GM12878 (cell line): ENCODE results near the gene MYH7B. TPM values are rescaled to one million over a fixed set of nuclear protein-coding genes. Genes with fewer than 3 reads are reported as not detected.

Experiments
- ATAC-seq: fragments of 200-7000 bp; cut with Tn5 transposase; 3 replicates; pipeline ENCODE4 v1.9.1; 2020; ENCODE audit warnings: mild to moderate bottlenecking, moderate library complexity
- BruUV-seq: library from RNA; stranded (reverse); fragments of 400-500 nt; replicated peaks from 2 replicates; lab custom pipeline; 2021; lab: Mats Ljungman, UMichigan
- CTCF ChIA-PET: fragments of 300-600 bp; sonication (Branson Sonifier 250); formaldehyde crosslinking; extraction: SDS; loops from one replicate; lab custom pipeline; 2021; ENCODE audit warnings: inconsistent platforms; lab: Yijun Ruan, JAX
- POLR2A ChIA-PET: fragments of 350-600 bp; formaldehyde crosslinking; extraction: SDS; loops from one replicate; lab custom pipeline; 2021; ENCODE audit warnings: inconsistent platforms; lab: Charles Lee
- RAD21 ChIA-PET: fragments of 300-600 bp; sonication (Branson Sonifier 250); formaldehyde crosslinking; loops from one replicate; lab custom pipeline; 2023; ENCODE audit warnings: antibody characterized with exemption; ENCODE audit not compliant: unreplicated experiment; lab: Charles Lee
- SMC1A ChIA-PET: fragments of 300-600 bp; sonication (Branson Sonifier 250); formaldehyde crosslinking; loops from one replicate; lab custom pipeline; 2023; ENCODE audit not compliant: unreplicated experiment, uncharacterized antibody; lab: Charles Lee
- DNase-seq: peaks from one replicate; pipeline ENCODE4 v3.0.0-alpha.2; 2011; ENCODE audit warnings: low read depth, low spot score
- FAIRE-seq: peaks from 3 replicates; lab custom pipeline; 2011; peaks lifted over from hg19 to GRCh38; lab: Jason Lieb, UNC
- H2AFZ ChIP-seq: 2 replicates; pipeline ENCODE4 v1.6.0; 2011; ENCODE audit warnings: low read depth, low read length, control low read depth; ENCODE audit not compliant: control insufficient read depth
- H3K27ac ChIP-seq: 2 replicates; pipeline ENCODE4 v1.5.1; 2011; ENCODE audit warnings: control low read depth; ENCODE audit not compliant: control insufficient read depth, insufficient read depth
- H3K27me3 ChIP-seq, 2 experiments: replicated peaks in 1 of 2; 2 replicates each; pipeline versions ENCODE4 v1.6.0 to v1.6.1; 2011; ENCODE audit warnings: low read length in 1 of 2; ENCODE audit not compliant: control insufficient read depth in 2 of 2, insufficient read depth in 2 of 2
- H3K36me3 ChIP-seq, 2 experiments: 2 replicates each; pipeline ENCODE4 v1.5.1; 2011; ENCODE audit warnings: low read length in 1 of 2; ENCODE audit not compliant: control insufficient read depth in 2 of 2, insufficient read depth in 2 of 2
- H3K4me1 ChIP-seq: 2 replicates; pipeline ENCODE4 v1.6.1; 2011; ENCODE audit warnings: mild to moderate bottlenecking, low read length, moderate library complexity, mixed read lengths; ENCODE audit not compliant: control insufficient read depth, insufficient read depth
- H3K4me2 ChIP-seq: 2 replicates; pipeline ENCODE4 v1.6.0; 2011; ENCODE audit warnings: control low read depth; ENCODE audit not compliant: control insufficient read depth, insufficient read depth
- H3K4me3 ChIP-seq: fragments of 200-600 bp; sonication (generic); 2 replicates; pipeline ENCODE4 v1.5.1; 2016
- H3K79me2 ChIP-seq: 2 replicates; pipeline ENCODE4 v1.6.0; 2011; ENCODE audit warnings: low read length; ENCODE audit not compliant: control insufficient read depth, insufficient read depth
- H3K9ac ChIP-seq: 2 replicates; pipeline ENCODE4 v1.8.0; 2011; ENCODE audit warnings: low read length, control low read depth, mixed read lengths; ENCODE audit not compliant: control insufficient read depth, insufficient read depth
- H3K9me3 ChIP-seq: replicated peaks from 3 replicates; pipeline ENCODE4 v1.5.1; 2011; ENCODE audit warnings: mild to moderate bottlenecking, low read length; ENCODE audit not compliant: control insufficient read depth, insufficient read depth
- H4K20me1 ChIP-seq: 2 replicates; pipeline ENCODE4 v1.6.0; 2011; ENCODE audit not compliant: control insufficient read depth, insufficient read depth
- CTCF ChIP-seq, 3 experiments: IDR thresholded peaks in 2 of 3; conservative IDR thresholded peaks in 1 of 3; 2 replicates each; pipeline ENCODE4 v1.5.1; 2011; ENCODE audit warnings: low read depth in 3 of 3, low read length in 3 of 3, mild to moderate bottlenecking in 3 of 3, control low read depth in 2 of 3, moderate library complexity in 2 of 3, inconsistent platforms in 1 of 3, mixed read lengths in 1 of 3; ENCODE audit not compliant: control insufficient read depth in 2 of 3, insufficient read depth in 1 of 3; ENCODE audit errors: extremely low read depth in 1 of 3
- DPF2 ChIP-seq: fragments of 450-650 bp; IDR thresholded peaks from 2 replicates; pipeline ENCODE4 v1.6.1; 2017; ENCODE audit warnings: mild to moderate bottlenecking
- GABPA ChIP-seq: IDR thresholded peaks from 2 replicates; pipeline ENCODE4 v1.6.1; 2014; ENCODE audit warnings: antibody characterized with exemption, low read depth, mild to moderate bottlenecking, inconsistent platforms
- HDAC6 ChIP-seq: fragments of 200-600 bp; sonication (generic); IDR thresholded peaks from one replicate; pipeline ENCODE4 v1.8.0; 2017; ENCODE audit warnings: antibody characterized with exemption; ENCODE audit not compliant: unreplicated experiment
- HDGF ChIP-seq: fragments of 450-650 bp; IDR thresholded peaks from 2 replicates; pipeline ENCODE4 v1.6.1; 2016; ENCODE audit warnings: antibody characterized with exemption
- MTA3 ChIP-seq: IDR thresholded peaks from 2 replicates; pipeline ENCODE4 v1.6.1; 2012; ENCODE audit warnings: low read length, inconsistent platforms, borderline replicate concordance
- MYC ChIP-seq: IDR thresholded peaks from 2 replicates; pipeline ENCODE4 v1.6.1; 2011; ENCODE audit warnings: mild to moderate bottlenecking, low read length, moderate library complexity, inconsistent platforms; ENCODE audit not compliant: insufficient read depth, insufficient replicate concordance, insufficient read length, severe bottlenecking
- NBN ChIP-seq: fragments of 450-650 bp; IDR thresholded peaks from 2 replicates; pipeline ENCODE4 v1.6.1; 2016
- POLR2AphosphoS2 ChIP-seq: IDR thresholded peaks from 2 replicates; pipeline ENCODE4 v1.6.1; 2011; ENCODE audit warnings: low read depth, mild to moderate bottlenecking, low read length, improper control_type of control experiment, moderate library complexity
- TARDBP ChIP-seq: IDR thresholded peaks from 2 replicates; pipeline ENCODE4 v1.6.1; 2016; ENCODE audit warnings: borderline replicate concordance
- TBL1XR1 ChIP-seq: IDR thresholded peaks from 2 replicates; pipeline ENCODE4 v1.6.1; 2012; ENCODE audit warnings: low read depth, low read length, improper control_type of control experiment
- YBX1 ChIP-seq: fragments of 450-650 bp; IDR thresholded peaks from 2 replicates; pipeline ENCODE4 v1.6.1; 2016; ENCODE audit warnings: antibody characterized with exemption
- WGBS: methylation state at CpG from one replicate; pipeline ENCODE4 v1.1.6; 2016; ENCODE audit warnings: low lambda C conversion rate; ENCODE audit not compliant: insufficient replicate concordance, insufficient coverage; ENCODE audit errors: missing lambda C conversion rate; 5-methylcytosine and 5-hydroxymethylcytosine counted together
- in situ Hi-C: fragments of 300-500 bp; cut with MboI; formaldehyde crosslinking; loops from 9 replicates; pipeline ENCODE4 v1.14.3; 2018; ENCODE audit warnings: mixed read lengths
- intact Hi-C: fragments of 100-400 bp; cut with micrococcal nuclease; formaldehyde crosslinking; loops from one replicate; pipeline ENCODE4 v1.14.2; 2022; ENCODE audit not compliant: unreplicated experiment
- polyA plus RNA-seq, 11 experiments: library from polyadenylated mRNA; depleted of rRNA in 4 of 11; unstranded in 6 of 11; stranded (reverse) in 5 of 11; fragments of >200 nt; fragmentation: Nextera tagmentation in 4 of 11; fragmentation: Illumina TruSeq in 1 of 11; extraction: Ambion mirVana in 4 of 11; extraction: Trizol in 1 of 11; gene quantifications; 1 replicate in 1 of 11; 2 replicates in 10 of 11; pipeline versions ENCODE4 v1.2.1 to v1.2.3, GENCODE V29; 2011 to 2016; ENCODE audit warnings: inconsistent platforms in 2 of 11, missing spikeins in 2 of 11, low read depth in 1 of 11
- total RNA-seq, 4 experiments: library from RNA; depleted of rRNA in 3 of 4; stranded (reverse); fragments of >200 nt in 3 of 4; fragmentation: Illumina TruSeq in 1 of 4; extraction: Trizol in 1 of 4; gene quantifications; 2 replicates each; pipeline versions ENCODE4 v1.2.1 to v1.2.3, GENCODE V29; 2013 to 2021

Gene MYH7B
- total and polyA plus RNA-seq, 10 of the 15 experiments (the other 5 are each of a cell fraction or from before 2014, with no cell fraction given) = 0.01 to 0.40 (median 0.20) TPM; not detected in 3

DNA sequence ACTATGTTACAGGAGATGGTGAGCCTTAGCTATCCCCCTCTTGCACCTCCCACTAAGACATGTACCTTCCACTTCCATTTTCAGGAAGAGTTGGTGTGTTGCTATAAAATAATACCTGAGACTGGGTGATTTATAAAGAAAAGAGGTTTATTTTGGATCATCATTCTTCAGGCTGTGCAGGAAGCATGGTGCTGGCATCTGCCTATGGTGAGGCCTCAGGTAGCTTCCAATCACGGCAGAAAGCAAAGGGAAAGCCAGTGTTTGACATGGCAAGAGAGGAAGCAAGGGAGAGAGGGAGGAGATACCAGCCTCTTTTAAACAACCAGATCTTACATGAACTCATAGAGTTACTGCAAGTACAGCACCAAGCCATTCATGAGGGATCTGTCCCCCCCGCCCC, 32.3 kb upstream of the MYH7B start (continued):
- no peak for TF ChIP-seq CTCF (IDR thresholded peaks at IDR 0.05 in 2 of 3, conservative IDR thresholded peaks at IDR 0.05 in 1 of 3; ENCODE audit: control insufficient read depth in 2 of 3, extremely low read depth in 1 of 3, insufficient read depth in 1 of 3, low read depth in 3 of 3, low read length in 3 of 3)

DNA sequence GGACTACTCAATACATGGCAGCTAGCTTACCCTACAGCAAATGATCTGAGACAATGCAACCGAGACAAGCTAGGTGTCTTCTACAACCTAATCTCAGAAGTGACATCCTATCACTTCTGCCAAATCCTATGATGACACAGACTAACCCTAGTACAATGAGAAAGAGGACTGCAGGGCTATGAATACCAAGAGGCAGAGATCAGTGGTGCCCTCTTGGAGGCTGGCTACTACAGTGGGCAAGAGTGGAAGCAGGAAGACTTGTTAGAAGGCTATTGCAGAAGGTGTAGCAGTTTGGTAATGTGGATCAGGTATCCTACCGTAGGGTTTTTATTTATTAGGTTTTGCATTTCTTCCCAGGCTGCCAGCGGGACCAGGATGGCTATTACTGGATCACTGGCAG, 30.3 kb upstream of the MYH7B start:
- ATAC-seq (no peak), FAIRE-seq (no peak), DNase-seq (no peak)
- Histone ChIP-seq H3K4me1 (no peaks in the 10 kb centered on the region), H3K9me3 (no peaks in the 10 kb centered on the region), H3K27me3 (no peaks in the 10 kb centered on the region), H2AFZ (no peak overlapping the region), H3K27ac (no peak overlapping the region), H3K9ac (no peak overlapping the region), H3K4me2 (no peak overlapping the region), H3K79me2 (no peaks in the 10 kb centered on the region), H3K36me3 (peaks cover 4 to 8% of the 10 kb centered on the region in 2 experiments; a peak in 3 of 4 replicates), H3K4me3 (no peak overlapping the region), H4K20me1 (no peaks in the 10 kb centered on the region)
- SMC1A ChIA-PET = no interaction called here
- intact Hi-C loops = no loop called here
- 95% methylated on average over 3 of the region's 3 CpGs for WGBS
- POLR2A ChIA-PET = interaction anchor here (0.9 kb wide), 1 partner anchor 49 kb away, joined by 3 read pairs; the partner anchor contains the start of gene ACSS2
- TF ChIP-seq YBX1 = no peak
- TF ChIP-seq HDAC6 = no peak
- TF ChIP-seq POLR2AphosphoS2 = no peak
- TF ChIP-seq TARDBP = no peak
- TF ChIP-seq GABPA = no peak
- no peak for TF ChIP-seq NBN
- TF ChIP-seq DPF2 = no peak
- no peak for TF ChIP-seq TBL1XR1
- TF ChIP-seq MTA3 = no peak
- no peak for TF ChIP-seq HDGF
- no peak for TF ChIP-seq MYC
- in situ Hi-C loops = no loop called here
- CTCF ChIA-PET = no interaction called here
- no TSS peak for BruUV-seq
- RAD21 ChIA-PET = no interaction called here
